T-helper 9 cell (primary cell): Measurements from ENCODE around the gene PIP4K2A.
A peak's percentile ranks its signal among the peaks of the same experiment; 100 is the strongest.

Source experiments
- DNase-seq: peaks from one replicate; pipeline ENCODE4 v3.0.0-alpha.2; 2020

The PIP4K2A gene

GRCh38 chr10:22589851-22590514 lies 124.4 kb downstream of the PIP4K2A start:
- no peak for DNase-seq

DNA sequence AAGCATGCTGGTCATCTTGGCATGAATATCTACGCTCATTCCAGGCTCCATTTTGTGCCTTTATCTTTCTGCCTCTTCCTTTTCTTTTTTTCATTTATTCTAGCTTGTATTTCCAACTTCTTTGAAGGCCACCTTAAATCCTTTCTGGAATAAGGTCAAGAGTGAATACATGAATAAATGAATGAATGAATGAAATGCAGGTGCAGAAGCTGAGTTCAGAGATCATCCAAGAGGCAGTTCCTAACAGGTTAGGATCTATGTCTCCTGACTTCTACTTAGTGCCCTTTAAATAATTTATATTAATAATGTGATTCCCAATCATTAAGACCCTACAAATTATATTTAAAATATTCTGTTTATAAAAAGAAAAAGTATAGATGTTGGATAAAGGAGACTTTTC lies 125.9 kb downstream of the PIP4K2A start:
- DNase-seq = no peak

- no peak for DNase-seq
These were observed 130.7 kb downstream of the PIP4K2A start for GRCh38 chr10:22583683-22584082.

DNA sequence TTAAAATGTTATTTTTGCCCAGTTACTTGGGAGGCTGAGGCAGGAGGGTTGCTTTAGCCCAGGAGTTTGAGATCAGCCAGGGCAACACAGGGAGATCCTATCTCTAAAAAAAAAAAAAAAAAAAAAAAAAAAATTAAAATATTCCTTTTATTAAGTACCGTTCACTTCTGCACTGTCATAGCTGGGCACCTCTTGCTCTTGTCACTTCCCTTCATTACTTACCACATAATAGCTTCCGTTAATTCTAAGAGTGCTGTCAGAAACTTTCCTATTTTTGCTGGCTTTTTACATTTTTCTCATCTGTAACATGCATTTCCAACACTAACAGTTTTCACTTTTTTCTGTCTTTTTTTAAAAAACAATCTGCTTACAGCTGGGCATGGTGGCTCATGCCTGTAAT lies 132.9 kb downstream of the PIP4K2A start:
- DNase-seq = no peak

DNA sequence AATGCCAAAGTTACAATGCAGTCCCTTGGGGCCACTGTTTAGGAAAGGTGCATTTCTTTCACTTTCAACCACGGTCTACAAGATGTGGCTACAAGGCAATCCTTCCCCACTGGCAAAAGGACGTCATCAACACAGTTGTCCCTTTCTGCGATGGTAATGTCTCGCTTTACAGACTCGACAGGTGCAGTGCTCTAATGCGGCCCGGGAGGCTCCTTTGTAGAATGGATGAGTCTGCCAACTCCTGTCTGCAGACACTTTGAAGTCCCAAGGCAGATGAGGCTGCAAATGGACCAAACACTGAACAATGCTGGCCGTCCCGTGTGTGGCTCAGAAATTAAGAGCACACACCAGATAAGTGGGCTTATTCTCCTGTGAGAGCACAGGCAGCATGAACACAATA lies 133.7 kb downstream of the PIP4K2A start:
- DNase-seq = no peak

- no peak for DNase-seq
These were observed 134.6 kb downstream of the PIP4K2A start for GRCh38 chr10:22579826-22580225.

- peak; percentile 7 for DNase-seq
These were observed 140.4 kb downstream of the PIP4K2A start for GRCh38 chr10:22573820-22574569.

- DNase-seq = no peak
These were observed 143.5 kb downstream of the PIP4K2A start for GRCh38 chr10:22570733-22571430.

DNA sequence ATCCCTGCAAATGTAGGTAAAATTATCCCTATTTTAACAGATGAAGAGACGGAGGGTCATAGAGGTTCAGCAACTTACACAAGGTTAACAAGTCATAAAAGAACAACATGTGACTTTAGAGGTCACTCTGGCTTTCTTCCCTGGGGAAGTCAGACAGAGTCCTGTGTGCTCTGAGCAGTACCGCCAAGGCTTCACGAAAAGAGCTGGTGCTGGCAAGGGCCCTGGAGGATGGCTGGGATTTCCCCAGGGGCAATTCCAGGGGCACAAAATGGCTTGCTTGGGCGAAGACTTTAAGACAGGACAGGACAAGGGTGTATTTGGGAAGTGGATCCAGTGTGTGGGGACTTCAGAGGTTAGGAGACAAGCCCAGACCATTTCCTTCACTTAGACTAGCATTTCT lies 144.1 kb downstream of the PIP4K2A start:
- no peak for DNase-seq

- DNase-seq = no peak
These were observed 145.4 kb downstream of the PIP4K2A start for GRCh38 chr10:22568928-22569327.

DNA sequence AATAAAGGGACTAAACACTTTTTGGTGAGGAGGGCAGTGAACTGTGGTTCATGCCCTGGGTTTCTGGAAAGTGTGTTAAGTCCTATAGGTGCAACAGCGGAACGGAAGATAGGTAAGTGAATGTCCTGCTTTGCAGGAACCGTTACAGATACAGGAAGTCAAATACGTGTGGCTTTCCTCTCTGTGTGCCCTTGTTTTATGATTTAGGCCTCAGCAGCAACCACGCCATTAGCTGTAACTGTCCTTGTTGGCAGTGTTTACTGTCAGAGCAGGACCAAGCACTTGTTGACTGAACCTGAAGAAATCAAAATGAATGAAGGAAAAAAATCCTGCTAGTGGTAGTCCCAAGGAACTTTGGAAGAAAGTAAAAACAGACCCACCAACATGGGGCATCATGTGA lies 150.3 kb downstream of the PIP4K2A start:
- DNase-seq = no peak

DNA sequence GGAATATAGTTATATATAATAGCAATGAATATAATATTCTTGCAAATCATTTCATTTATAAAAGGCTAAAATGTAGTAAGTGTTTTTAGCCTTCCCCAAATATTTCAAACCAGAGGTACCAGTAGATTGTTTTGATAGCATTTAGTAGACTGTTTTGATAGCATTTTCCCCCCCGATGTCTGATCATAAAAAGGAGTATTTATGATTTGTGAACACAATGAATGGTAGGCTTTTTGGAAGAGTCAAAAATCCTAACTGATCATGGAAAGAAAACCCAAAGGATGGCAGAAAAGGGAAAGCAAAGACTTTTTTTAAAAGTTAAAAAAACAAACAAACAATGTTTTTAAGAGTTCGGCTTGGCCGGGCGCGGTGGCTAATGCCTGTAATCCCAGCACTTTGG lies 152.5 kb downstream of the PIP4K2A start:
- no peak for DNase-seq

DNA sequence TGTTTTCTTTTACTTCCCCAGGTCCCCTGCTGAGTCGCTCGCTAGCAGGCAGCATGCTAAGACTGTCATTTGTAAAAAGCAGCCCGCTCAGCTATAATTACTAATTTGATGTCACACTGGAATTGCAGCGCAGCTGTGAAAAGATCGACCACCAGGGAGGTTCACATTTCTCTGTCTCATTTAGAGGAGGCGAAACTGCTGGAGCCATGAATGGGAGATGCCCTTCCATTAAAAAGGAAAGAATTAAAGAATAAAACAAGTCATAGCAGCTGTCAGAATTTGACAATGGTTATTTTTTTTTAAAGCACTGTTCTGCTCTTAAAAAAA lies 153.5 kb downstream of the PIP4K2A start:
- DNase-seq = no peak

DNA sequence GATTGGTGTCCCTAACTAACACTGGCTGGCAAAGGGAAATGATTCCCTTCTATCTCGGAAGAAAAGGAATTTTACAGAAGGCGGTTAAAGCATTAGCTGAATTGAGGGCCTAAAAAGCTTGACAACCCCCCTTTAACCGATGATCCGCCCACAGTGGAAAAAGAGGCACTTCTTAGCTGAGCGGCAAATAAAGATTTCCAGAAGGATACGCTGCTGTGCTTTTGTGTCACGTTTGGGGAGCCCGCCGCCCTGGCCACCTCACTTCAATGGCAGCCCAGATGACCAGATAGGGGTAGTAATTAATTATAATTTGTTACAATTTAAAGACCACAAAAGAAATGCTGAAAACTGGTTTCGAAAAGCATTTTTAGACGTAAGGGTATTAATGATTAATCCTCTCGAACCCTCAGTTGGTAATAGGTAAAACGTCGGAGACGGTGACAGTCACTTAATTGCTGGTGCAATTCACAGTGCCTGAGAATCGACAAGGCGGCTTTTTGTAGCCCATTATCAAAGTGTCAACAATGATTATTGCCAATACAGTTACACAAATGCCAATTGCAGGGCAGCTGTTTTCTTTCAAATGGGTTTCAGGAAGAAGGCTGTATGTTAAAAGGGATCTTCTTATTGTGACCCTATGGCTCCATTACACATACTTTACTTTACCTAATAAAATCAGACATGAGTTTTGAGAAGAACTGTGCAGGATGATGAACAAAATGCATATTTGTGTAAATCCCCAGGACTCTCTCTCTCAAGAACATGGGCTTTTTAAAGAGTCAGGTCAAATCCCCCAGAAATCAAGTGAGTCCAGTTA lies 154.1 kb downstream of the PIP4K2A start:
- no peak for DNase-seq

DNA sequence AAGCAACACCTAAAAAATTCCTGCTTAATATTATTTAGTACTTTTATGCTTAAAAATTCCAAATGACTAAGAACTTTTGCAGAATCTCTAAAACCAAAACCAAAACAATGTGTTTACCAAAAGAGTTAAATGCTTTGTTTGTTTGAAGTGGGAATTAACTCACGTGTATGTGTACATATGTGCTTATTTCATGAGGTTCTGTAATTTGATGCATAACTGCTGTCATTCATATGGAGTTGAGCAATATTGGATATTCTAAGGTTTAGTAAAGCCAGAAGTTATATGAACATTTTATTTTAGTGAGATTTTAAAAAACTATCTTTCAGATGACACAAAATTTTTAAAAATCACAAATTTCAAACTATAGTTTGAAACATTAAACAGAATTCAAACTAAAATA lies 157.1 kb downstream of the PIP4K2A start:
- no peak for DNase-seq

DNA sequence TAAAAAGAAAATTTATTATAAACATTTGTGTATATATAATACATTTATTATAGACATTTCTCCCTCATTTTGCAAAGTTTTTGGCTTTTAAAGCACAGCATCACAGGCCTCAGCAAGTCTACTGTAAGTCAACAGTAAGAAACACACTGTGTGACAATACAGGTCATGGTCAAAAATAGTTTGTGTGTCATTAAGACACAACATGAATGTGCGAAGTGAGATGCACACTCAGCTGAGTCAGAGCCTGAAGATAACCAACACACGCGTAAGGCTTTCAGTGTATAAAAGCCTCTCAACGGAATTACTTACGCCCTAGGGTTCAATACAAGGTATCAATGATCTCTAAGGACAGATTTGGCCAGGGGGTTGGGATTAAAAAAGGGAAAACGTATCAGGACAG lies 157.6 kb downstream of the PIP4K2A start:
- DNase-seq = no peak

- DNase-seq = no peak
These were observed 159.8 kb downstream of the PIP4K2A start for GRCh38 chr10:22554461-22555182.

DNA sequence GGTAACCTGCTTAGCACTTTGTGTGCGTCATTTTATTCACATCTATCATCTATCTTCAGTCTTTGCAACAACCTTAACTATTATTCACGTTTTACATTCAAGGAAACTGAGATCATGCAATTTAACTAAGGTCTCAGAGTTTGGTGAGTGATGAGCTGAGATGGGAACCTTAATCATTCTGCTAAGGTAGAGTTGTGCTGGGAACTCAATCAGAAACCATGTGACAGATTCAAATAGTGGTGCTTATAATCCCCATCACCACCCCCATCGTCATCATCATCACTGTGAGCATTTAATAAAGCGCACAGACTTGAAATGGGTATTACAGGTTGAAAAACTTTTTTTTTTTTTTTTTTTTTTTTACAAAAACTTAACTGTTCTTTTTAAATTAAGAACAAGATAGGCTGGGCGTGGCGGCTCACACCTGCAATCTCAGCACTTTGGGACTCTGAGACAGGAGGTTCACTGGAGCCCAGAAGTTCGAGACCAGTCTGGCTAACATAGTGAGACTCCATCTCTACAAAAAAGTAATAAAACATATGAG lies 160.9 kb downstream of the PIP4K2A start:
- DNase-seq = no peak

- no peak for DNase-seq
These were observed 161.4 kb downstream of the PIP4K2A start for GRCh38 chr10:22552888-22553378.

DNA sequence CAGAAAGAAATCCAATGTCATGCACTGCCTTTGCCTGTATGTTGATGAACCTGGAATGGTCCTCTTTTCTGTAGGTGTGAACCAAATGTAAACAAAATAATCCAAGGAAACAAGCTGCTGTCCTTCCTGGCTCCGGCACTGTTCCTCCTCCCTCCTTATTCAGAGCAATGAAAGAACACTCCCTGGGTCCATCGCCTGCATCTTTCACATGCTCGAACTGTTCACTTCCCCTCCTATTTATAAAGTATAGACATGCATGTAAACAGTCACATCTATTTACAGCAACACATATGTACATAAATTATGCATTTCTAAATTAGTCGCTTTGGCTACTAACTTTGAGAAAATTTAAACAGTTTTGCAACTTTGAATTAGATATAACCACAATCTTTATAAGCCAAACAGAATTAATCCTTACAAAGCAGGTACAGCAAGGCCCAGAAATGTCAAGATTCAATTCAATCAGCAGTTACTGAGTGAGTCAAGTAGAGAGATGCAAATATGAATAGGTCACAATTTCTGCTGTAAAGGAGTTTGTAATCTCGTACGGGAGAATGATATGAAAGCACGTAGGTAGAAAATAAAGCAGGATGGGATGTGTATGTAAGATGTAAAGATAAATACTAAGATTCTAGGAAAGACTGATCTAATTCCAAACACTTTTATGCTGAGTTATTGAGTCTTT lies 162.6 kb downstream of the PIP4K2A start:
- no peak for DNase-seq

- DNase-seq = peak; percentile 74
These were observed 163.6 kb downstream of the PIP4K2A start for GRCh38 chr10:22550732-22551131.
